H4 (cell line): Measurements from ENCODE around the gene CR2. TPM values are rescaled to one million over a fixed set of nuclear protein-coding genes. Genes with fewer than 3 reads are reported as not detected.
A peak's percentile ranks its signal among the peaks of the same experiment; 100 is the strongest.
"Not testable (repeated sequence)": the region's sequence is repeated elsewhere in the genome, so short reads cannot be mapped to it uniquely, and the experiment has no call there.

Source experiments
- DNase-seq: peaks from one replicate; pipeline ENCODE4 v3.0.0-alpha.2; 2015; ENCODE audit warnings: low spot score
- total RNA-seq: library from RNA; depleted of rRNA; stranded (reverse); fragments of >200 nt; shearing (Covaris generic); gene quantifications from 2 replicates; pipeline ENCODE4 v1.2.3, GENCODE V29; 2014; rRNA removed

Gene CR2
- 0.02 and 0.08 TPM in 2 replicates for total RNA-seq

GRCh38 chr1:207454046-207454964 is at the start of gene CR2:
Gene CR2 (plus strand): TSS chr1:207454328. CDS start chr1:207454419, 91 bp downstream.
- DNase-seq = no peak

DNA sequence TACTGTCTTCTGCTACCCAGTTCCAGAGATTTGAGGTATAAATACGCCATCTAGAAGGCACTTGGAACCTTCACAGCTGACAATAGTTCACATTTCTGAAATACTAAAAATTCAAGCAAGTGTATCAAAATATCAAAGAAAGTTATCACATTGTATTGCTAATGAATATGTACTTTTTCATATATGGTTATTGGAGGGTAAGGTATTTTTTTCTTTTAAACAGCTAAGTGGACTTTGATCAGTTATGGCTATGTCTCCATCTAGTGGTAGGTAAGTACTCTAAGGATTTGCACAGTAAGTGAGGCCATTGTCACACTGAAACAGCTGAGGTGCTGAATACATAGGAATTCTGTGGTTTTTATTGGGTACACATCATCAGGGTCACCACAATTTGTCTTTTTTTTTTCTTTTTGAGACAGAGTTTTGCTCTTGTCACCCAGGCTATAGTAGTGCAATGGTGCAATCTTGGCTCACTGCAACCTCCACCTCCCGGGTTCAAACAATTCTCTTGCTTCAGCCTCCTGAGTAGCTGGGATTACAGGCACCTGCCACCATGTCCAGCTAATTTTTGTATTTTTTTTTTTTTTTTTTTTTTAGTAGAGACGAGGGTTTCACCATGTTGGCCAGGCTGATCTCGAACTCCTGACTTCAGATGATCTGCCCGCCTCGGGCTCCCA is 49.1 kb upstream of the CR2 start:
- peak; percentile 82 for DNase-seq

GRCh38 chr1:207405814-207406213 is 48.3 kb upstream of the CR2 start:
- no peak for DNase-seq

DNA sequence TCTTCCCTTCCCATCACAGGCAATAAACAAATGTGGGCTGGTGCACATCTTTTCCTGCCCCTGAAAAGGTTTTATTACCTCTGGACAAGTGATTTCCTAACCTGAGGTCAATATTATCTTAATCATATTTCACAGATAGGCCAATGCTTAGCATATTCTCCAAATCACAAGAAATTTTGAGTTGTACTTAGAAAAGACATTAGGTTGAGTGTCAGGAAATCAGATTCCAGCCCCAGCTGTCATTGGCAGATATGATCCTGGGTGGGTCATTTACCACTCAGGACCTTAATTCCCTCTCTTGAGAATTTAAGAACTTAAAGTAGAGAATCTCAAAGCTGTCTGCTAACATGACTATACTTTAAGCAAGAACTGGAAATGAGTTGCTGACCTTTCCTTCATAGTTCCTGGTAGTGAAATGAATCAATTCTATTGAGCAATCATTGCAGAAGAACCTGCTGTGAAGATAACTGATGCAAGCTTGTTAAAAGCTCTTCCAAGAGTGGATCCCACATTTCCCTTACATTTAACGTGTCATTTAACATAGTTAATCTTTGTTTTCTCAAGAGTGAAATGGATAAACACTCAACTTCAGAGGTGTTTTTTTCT is 46.4 kb upstream of the CR2 start:
- DNase-seq = no peak

DNA sequence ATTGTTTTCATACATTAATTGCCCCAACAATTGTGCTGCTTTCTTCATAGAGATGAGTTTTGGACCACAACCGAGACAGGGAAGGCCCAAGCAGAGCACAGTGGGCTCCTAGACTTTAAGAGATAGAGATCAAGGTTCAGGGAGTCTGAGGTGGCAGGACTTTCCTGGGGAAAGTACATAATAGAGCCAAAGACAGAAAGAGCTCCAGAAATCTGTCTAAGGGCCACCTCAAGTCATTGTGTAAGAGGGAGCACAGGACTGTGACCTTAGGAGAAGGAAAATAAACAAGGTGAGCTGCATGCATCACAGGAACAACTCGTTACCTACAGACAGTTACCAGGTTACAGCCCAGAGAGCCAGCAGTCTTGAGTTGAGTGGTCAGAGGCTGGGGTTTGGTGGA is 41.3 kb upstream of the CR2 start:
- no peak for DNase-seq

- no peak for DNase-seq
These were observed 39.5 kb upstream of the CR2 start for GRCh38 chr1:207414606-207415108.

DNA sequence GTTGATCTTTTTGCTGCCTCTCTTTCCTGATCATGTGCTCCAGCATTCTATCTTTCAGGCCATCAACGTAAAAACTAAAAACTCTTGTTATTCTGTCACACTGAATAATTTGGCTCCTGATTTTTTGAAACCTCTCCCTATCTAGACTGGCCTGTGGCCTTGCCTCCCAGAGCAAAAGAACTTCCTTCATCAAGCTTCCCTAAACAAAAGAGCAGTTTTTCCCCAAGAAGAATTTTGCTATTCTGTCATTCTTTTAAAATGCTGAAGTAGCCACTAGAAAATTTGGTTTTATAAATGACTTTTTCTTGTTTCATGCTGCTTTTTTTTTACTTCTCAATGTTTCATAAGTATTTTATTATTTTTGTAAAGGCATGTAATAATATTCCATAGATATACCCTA is 37.1 kb upstream of the CR2 start:
- DNase-seq = no peak

- DNase-seq = no peak
These were observed 35.8 kb upstream of the CR2 start for GRCh38 chr1:207418351-207418750.

DNA sequence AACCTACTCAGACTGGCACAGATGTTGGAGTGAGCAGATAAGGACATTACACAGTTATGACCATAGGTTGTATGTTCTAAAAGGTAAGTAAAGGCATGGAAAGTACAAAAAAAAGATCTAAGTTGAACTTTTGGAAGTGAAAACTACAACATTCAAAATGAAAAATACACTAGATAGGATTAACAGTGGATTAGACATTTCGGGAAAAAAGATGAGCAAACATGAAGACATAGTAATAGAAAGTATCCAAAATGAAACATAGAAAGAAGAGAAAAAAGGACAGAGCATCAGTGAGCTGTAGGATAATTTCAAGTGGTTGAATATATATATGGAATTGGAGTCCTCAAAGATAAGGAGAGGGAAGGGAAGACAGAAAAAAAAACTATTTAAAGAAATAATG is 34.0 kb upstream of the CR2 start:
- no peak for DNase-seq

DNA sequence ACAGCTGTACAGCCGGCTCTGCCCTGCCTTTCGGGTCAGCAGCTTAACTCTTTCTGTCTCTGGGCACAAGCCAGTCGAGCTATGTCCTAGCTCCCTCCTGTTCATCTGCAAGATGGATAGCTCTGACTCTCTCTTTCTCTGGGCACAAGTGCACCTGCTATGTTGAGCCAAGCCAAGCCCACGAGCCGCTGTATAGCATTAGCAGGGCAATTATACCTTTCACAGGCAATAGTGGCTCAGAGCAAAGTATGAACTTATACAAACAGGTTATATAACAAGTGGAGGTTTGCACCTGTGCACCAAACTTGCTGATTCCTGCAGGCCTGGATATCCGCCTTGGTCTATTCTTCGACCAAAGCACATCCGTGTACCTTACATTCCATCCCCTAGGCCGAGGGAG is 33.0 kb upstream of the CR2 start:
- no peak for DNase-seq

DNA sequence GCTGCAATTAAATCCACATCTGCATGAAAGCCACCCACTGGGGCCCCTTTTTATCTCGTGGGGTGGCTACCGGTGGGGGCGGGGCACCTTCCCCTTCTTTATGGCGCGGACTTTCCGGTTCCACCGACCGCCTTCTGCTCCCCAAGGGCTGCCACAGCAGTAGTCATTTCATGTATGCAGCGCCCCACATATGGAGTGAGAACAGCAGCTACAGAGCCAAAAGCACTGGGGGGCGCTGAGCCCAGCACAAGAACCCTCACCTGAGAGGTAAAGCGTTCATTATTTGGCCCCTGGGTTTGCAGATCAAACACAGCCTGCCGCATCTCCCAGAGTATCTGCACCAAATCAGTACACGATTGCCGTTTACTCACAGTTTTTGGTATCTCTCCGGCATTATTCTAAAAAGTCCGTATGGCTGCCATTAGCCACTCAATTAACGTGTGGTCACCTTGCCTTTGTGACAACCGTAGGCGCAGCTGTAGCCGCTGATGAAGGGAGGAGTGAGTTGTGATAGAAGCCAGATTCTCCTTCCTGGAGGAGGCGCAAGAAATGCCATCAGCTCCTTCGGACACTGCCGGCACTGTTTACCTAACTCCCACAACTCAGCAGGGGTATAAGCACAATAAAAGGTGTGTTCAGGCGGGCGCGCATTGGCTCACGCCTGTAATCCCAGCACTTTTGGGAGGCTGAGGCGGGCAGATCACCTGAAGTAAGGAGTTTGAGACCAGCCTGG is 30.4 kb upstream of the CR2 start:
- DNase-seq = no peak

DNA sequence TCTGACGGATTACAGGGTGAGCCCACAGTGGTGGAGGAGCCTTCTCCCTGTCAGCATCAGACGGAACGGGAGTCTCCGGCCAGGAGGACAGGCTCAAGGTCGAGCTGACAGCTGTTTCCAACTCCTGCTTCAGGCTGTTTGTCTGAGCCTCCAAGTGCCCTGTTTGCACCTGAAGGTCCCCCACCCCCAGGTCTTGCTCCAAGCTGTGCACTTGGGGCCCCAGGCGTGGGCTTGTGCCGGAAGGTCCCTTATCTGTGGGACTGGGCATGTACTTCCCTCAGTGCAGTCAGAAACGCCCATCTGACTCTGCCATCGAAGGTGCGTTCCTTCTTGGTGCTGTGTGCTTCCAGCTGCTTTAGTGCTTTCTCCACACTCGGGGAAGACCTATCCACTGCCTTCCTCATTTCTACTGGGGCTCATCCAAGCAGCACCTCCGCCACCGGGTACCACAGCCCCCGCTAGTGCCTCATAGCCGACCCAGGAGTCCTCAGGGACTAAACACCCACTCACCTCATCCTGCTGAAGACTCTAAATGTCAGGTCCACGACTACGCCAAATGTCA is 29.5 kb upstream of the CR2 start:
- DNase-seq = no peak

GRCh38 chr1:207427832-207428585 is 26.1 kb upstream of the CR2 start:
- no peak for DNase-seq

DNA sequence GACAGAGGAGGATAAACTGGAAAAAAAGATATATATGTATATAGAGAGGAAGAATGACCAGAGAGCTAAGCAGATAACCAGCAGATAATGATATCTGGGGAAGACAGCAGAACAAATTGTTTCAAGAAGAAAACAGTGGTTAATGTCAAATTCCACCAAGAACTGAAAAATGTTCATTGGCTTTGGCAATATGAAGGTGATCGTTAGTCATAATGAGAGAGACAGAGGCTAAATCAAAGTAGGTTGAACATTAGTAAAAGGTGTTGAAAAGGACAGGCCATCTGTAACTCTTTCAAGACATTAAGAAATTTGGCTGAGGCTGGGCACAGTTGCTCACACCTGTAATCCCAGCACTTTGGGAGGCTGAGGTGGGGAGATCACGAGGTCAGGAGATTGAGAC is 25.3 kb upstream of the CR2 start:
- no peak for DNase-seq

GRCh38 chr1:207429963-207430362 is 24.2 kb upstream of the CR2 start:
- DNase-seq = no peak

DNA sequence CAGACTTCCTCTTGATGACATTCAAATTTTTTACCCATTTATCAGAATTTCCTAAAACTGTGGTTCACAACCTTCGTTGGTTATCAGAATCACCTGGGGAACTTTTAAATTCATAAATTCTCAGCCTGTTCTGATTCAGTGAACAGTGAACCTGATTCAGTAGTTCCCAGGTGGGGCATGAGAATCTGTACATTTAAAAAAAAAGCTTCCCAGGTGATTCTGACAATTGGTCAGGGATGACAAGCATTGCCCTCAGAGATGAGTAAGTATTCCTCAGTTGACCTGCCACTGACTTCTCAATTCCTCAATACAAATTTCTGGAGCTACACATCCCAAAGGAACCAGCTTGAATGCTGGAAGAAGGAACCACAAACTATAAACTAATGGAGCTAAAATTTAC is 23.5 kb upstream of the CR2 start:
- no peak for DNase-seq

DNA sequence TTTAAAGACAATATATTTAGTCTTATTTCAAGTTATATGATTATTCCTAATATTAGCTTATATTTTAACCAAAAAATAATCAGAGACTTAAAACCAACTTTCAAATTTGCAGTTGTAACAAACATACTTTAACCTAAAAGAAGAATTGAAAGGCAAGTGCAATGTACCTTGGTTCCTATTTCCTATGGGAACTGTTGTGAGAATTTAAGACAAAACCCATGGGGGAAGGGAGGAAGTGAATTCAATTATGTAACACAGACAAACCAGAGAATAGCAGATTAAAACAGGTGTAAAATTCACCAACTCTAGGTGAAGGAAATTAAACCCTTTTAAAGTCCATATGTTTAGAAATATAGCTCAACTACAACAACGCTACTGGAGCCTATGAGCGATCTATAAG is 22.6 kb upstream of the CR2 start:
- DNase-seq = no peak

- DNase-seq = no peak
These were observed 20.7 kb upstream of the CR2 start for GRCh38 chr1:207433435-207433834.

- DNase-seq = not testable (repeated sequence)
These were observed 17.4 kb upstream of the CR2 start for GRCh38 chr1:207436746-207437145.

DNA sequence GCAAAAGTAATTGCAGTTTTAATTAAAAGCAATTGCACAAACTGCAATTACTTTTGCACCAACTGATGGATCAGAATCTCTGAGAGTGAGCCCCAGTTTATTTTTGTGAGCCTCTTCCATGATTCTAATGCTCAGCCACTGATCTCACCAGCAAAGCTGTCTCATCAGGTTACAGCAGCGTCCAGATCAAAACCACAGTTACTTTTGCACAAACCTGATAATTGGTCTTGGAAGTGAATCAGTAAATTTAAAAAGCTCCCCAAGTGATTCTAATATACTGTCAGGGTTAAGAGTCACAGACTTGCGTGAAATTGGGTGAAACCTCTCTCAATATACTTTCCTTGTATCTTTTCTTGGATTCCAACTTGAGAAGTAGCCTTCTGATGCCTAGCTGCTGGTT is 13.5 kb upstream of the CR2 start:
- DNase-seq = no peak
